ENCODE data around the gene GALNS. TPM values are rescaled to one million over a fixed set of nuclear protein-coding genes. Genes with fewer than 3 reads are reported as not detected.

GALNS gene
- total and polyA plus RNA-seq, 2 donors (not counting 1 experiment from before 2014, with no cell fraction given), result 45.5 to 68.4 TPM

DNA sequence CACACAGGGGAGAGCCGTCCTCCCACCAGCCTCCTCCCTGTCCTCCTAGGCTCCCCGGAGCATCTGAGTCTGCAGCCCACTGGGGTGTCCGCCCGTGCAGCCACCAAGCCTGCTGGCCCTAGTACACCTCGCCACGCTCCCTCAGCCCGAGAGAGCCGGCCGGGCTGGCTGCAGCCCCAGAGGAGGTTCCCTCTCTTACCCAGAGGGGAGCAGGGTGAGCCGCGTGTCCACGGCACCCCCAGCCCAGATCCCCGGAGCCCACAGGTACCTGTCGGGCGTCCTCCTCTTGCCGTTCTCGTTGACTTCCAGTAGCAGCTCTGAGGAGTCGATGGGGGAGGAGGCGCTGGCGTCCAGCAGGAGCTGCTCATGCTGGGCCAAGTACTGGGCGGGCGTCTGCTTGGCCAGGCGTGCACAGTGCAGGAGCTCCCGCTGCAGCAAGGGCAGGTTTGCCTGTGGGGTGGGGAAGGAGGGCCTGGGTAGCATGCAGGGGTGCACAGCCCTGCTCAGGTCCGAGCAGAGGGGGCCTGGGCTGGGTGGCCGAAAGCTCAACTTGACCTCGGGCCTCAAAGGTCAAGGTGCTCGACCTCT lies 29.0 kb upstream of the GALNS start:
- peaks cover 9% of the 10 kb centered on the region for H3K79me2 ChIP-seq (ENCODE audit: control insufficient read depth, insufficient read depth, low read length)
- H3K27me3 ChIP-seq (replicated peaks in 1 of 4; ENCODE audit: control extremely low read depth in 1 of 4, control insufficient read depth in 3 of 4, insufficient read depth in 4 of 4, low read length in 3 of 4), result no peaks in the 10 kb centered on the region
- Mint-ChIP-seq H3K4me1 (peaks cover 6% of the 10 kb centered on the region), H3K9me3 (ENCODE audit: insufficient read depth) (no peaks in the 10 kb centered on the region), H3K27me3 (no peaks in the 10 kb centered on the region), H3K4me3 (no peak overlapping the region), H3K27ac (no peak overlapping the region)
- peaks cover 82% of the 10 kb centered on the region for H4K20me1 ChIP-seq (ENCODE audit: control insufficient read depth, insufficient read depth, low read length, poor library complexity, severe bottlenecking)
- no peak overlapping the region for H3K4me3 ChIP-seq (ENCODE audit: control extremely low read depth in 1 of 5, extremely low read depth in 1 of 5, insufficient read depth in 1 of 5, low read depth in 2 of 5, low read length in 4 of 5)
- peaks cover 0 to 13% (median 0%) of the 10 kb centered on the region in 3 donors for H3K9me3 ChIP-seq (ENCODE audit: control extremely low read depth in 1 of 3, control insufficient read depth in 2 of 3, insufficient read depth in 1 of 3, low read length in 2 of 3)
- ATAC-seq (ENCODE audit: low read depth) (no peak), DNase-seq (no peak)
- peaks cover 0 to 8% of the 10 kb centered on the region in 2 donors for H3K4me1 ChIP-seq (ENCODE audit: control insufficient read depth in 2 of 2, insufficient read depth in 2 of 2, low read length in 2 of 2)
- ChIA-PET POLR2A (no interaction called here), CTCF (no interaction called here)
- 95% methylated on average over 23 of the region's 28 CpGs for WGBS (ENCODE audit: insufficient coverage)
- no peak overlapping the region for H3K9ac ChIP-seq (ENCODE audit: low read length)
- H3K4me2 ChIP-seq (replicated peaks; ENCODE audit: low read depth, low read length, poor library complexity, severe bottlenecking), result no peak overlapping the region
- TF ChIP-seq EZH2 (IDR thresholded peaks at IDR 0.05; ENCODE audit: borderline replicate concordance, insufficient read depth, low read depth, low read length, poor library complexity, severe bottlenecking), result no peak
- TF ChIP-seq, protein P1, sequence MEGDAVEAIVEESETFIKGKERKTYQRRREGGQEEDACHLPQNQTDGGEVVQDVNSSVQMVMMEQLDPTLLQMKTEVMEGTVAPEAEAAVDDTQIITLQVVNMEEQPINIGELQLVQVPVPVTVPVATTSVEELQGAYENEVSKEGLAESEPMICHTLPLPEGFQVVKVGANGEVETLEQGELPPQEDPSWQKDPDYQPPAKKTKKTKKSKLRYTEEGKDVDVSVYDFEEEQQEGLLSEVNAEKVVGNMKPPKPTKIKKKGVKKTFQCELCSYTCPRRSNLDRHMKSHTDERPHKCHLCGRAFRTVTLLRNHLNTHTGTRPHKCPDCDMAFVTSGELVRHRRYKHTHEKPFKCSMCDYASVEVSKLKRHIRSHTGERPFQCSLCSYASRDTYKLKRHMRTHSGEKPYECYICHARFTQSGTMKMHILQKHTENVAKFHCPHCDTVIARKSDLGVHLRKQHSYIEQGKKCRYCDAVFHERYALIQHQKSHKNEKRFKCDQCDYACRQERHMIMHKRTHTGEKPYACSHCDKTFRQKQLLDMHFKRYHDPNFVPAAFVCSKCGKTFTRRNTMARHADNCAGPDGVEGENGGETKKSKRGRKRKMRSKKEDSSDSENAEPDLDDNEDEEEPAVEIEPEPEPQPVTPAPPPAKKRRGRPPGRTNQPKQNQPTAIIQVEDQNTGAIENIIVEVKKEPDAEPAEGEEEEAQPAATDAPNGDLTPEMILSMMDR (IDR thresholded peaks at IDR 0.05), result no peak
- H3K36me3 ChIP-seq (replicated peaks in 1 of 2; ENCODE audit: control extremely low read depth in 1 of 2, control insufficient read depth in 1 of 2, extremely low read depth in 1 of 2, insufficient read depth in 2 of 2, low read length in 1 of 2), result peaks cover 0 to 84% of the 10 kb centered on the region in 2 experiments
- H3K27ac ChIP-seq (ENCODE audit: low read length in 2 of 2), result no peak overlapping the region
- H2AFZ ChIP-seq (ENCODE audit: insufficient read depth, low read depth, low read length, poor library complexity, severe bottlenecking), result no peak overlapping the region
- intact Hi-C loops (cut with micrococcal nuclease), result no loop called here

GRCh38 chr16:88884569-88885271 lies 28.0 kb upstream of the GALNS start:
- Mint-ChIP-seq H3K9me3 (ENCODE audit: insufficient read depth) (no peaks in the 10 kb centered on the region), H3K27me3 (no peaks in the 10 kb centered on the region), H3K4me1 (peaks cover 6% of the 10 kb centered on the region), H3K4me3 (no peak overlapping the region), H3K27ac (no peak overlapping the region)
- ChIA-PET POLR2A (no interaction called here), CTCF (no interaction called here)
- no peak overlapping the region for H3K4me2 ChIP-seq (replicated peaks; ENCODE audit: low read depth, low read length, poor library complexity, severe bottlenecking)
- TF ChIP-seq EZH2 (IDR thresholded peaks at IDR 0.05; ENCODE audit: borderline replicate concordance, insufficient read depth, low read depth, low read length, poor library complexity, severe bottlenecking), result no peak
- TF ChIP-seq, protein P1 (IDR thresholded peaks at IDR 0.05), result no peak
- H4K20me1 ChIP-seq (ENCODE audit: control insufficient read depth, insufficient read depth, low read length, poor library complexity, severe bottlenecking), result peaks cover 88% of the 10 kb centered on the region
- no peak overlapping the region for H3K4me3 ChIP-seq (ENCODE audit: control extremely low read depth in 1 of 5, extremely low read depth in 1 of 5, insufficient read depth in 1 of 5, low read depth in 2 of 5, low read length in 4 of 5)
- H2AFZ ChIP-seq (ENCODE audit: insufficient read depth, low read depth, low read length, poor library complexity, severe bottlenecking), result no peak overlapping the region
- no peak for ATAC-seq (ENCODE audit: low read depth)
- no peak overlapping the region for H3K27ac ChIP-seq (ENCODE audit: low read length in 2 of 2)
- intact Hi-C loops (cut with micrococcal nuclease), result no loop called here
- H3K9ac ChIP-seq (ENCODE audit: low read length), result no peak overlapping the region
- peaks cover 0 to 13% (median 0%) of the 10 kb centered on the region in 3 donors for H3K9me3 ChIP-seq (ENCODE audit: control extremely low read depth in 1 of 3, control insufficient read depth in 2 of 3, insufficient read depth in 1 of 3, low read length in 2 of 3)
- H3K4me1 ChIP-seq (ENCODE audit: control insufficient read depth in 2 of 2, insufficient read depth in 2 of 2, low read length in 2 of 2), result peaks cover 0 to 8% of the 10 kb centered on the region in 2 donors
- H3K79me2 ChIP-seq (ENCODE audit: control insufficient read depth, insufficient read depth, low read length), result peaks cover 9% of the 10 kb centered on the region
- no peak for DNase-seq
- 97% methylated on average over 37 of the region's 39 CpGs for WGBS (ENCODE audit: insufficient coverage)
- no peaks in the 10 kb centered on the region for H3K27me3 ChIP-seq (replicated peaks in 1 of 4; ENCODE audit: control extremely low read depth in 1 of 4, control insufficient read depth in 3 of 4, insufficient read depth in 4 of 4, low read length in 3 of 4)
- peaks cover 0 to 80% of the 10 kb centered on the region in 2 experiments for H3K36me3 ChIP-seq (replicated peaks in 1 of 2; ENCODE audit: control extremely low read depth in 1 of 2, control insufficient read depth in 1 of 2, extremely low read depth in 1 of 2, insufficient read depth in 2 of 2, low read length in 1 of 2)

Measured in B cell (primary cell).